SU-DHL-6 (cell line): Measurements from ENCODE around the gene MGAT5B.

ENCODE experiments used
- EZH2phosphoT487 ChIP-seq: fragments of 200-600 bp; sonication (generic), shearing (Covaris generic); conservative IDR thresholded peaks from 2 replicates; pipeline ENCODE4 v1.6.1; 2018; ENCODE audit warnings: mild to moderate bottlenecking, antibody characterized with exemption, low read length, moderate library complexity, mixed read lengths
- TF ChIP-seq, protein P1 (sequence below): fragments of 200-600 bp; sonication (generic); IDR thresholded peaks from one replicate; pipeline ENCODE4 v1.5.1; 2017; ENCODE audit warnings: antibody characterized with exemption, mild to moderate bottlenecking, low read length, moderate library complexity; ENCODE audit not compliant: insufficient read depth, poor library complexity, severe bottlenecking

DNA sequence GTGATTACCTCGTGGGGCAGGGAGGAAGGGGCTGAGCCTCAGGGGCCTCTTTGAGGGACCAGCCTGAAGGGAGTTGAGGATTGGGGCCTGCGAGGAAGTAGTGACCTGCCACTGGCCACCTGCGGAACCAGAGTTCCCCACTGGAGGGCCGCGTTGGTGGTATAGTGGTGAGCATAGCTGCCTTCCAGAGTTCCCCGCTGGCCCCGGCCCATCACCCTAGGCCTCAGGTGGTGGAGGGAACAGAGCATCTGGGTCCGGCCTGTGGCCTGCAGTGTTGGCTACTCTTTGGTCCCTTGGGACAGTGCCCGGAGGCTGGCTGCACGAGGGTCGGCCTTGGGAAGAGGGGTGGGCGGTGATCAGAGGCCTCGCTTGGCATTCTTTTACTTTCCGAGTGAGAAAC, 20.5 kb downstream of the MGAT5B start:
- TF ChIP-seq, protein P1, sequence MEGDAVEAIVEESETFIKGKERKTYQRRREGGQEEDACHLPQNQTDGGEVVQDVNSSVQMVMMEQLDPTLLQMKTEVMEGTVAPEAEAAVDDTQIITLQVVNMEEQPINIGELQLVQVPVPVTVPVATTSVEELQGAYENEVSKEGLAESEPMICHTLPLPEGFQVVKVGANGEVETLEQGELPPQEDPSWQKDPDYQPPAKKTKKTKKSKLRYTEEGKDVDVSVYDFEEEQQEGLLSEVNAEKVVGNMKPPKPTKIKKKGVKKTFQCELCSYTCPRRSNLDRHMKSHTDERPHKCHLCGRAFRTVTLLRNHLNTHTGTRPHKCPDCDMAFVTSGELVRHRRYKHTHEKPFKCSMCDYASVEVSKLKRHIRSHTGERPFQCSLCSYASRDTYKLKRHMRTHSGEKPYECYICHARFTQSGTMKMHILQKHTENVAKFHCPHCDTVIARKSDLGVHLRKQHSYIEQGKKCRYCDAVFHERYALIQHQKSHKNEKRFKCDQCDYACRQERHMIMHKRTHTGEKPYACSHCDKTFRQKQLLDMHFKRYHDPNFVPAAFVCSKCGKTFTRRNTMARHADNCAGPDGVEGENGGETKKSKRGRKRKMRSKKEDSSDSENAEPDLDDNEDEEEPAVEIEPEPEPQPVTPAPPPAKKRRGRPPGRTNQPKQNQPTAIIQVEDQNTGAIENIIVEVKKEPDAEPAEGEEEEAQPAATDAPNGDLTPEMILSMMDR, result no peak
- no peak for TF ChIP-seq EZH2phosphoT487
